GM23248 (cell line): ENCODE results near the gene B4GALT2. TPM values are rescaled to one million over a fixed set of nuclear protein-coding genes. Genes with fewer than 3 reads are reported as not detected.

Experiments used
- DNase-seq: peaks from one replicate; pipeline ENCODE4 v3.0.0-alpha.2; 2015
- H2AFZ ChIP-seq: fragments of 200-600 bp; sonication (generic); 2 replicates; pipeline ENCODE4 v1.6.1; 2016; ENCODE audit warnings: antibody characterized with exemption
- H3F3A ChIP-seq: fragments of 200-600 bp; sonication (generic); 2 replicates; pipeline ENCODE4 v1.6.1; 2016; ENCODE audit warnings: mild to moderate bottlenecking, antibody characterized with exemption, mixed run types; ENCODE audit not compliant: insufficient read depth
- H3K27ac ChIP-seq: fragments of 200-600 bp; sonication (generic); 2 replicates; pipeline ENCODE4 v1.5.1; 2016; ENCODE audit warnings: mild to moderate bottlenecking
- H3K27me3 ChIP-seq: fragments of 200-600 bp; sonication (generic); replicated peaks from 2 replicates; pipeline ENCODE4 v1.6.1; 2016; ENCODE audit warnings: mild to moderate bottlenecking; ENCODE audit not compliant: insufficient read depth
- H3K36me3 ChIP-seq: fragments of 200-600 bp; sonication (generic); 2 replicates; pipeline ENCODE4 v1.6.1; 2016; ENCODE audit warnings: low read depth, mild to moderate bottlenecking
- H3K4me1 ChIP-seq: fragments of 200-600 bp; sonication (generic); 2 replicates; pipeline ENCODE4 v1.6.1; 2016; ENCODE audit warnings: mild to moderate bottlenecking; ENCODE audit not compliant: insufficient read depth
- H3K4me2 ChIP-seq: fragments of 200-600 bp; sonication (generic); one replicate; pipeline ENCODE4 v1.6.1; 2016; ENCODE audit warnings: mild to moderate bottlenecking; ENCODE audit not compliant: unreplicated experiment
- H3K4me3 ChIP-seq: fragments of 200-600 bp; sonication (generic); 2 replicates; pipeline ENCODE4 v1.5.1; 2016; ENCODE audit warnings: mild to moderate bottlenecking
- H3K79me2 ChIP-seq: fragments of 200-600 bp; sonication (generic); 2 replicates; pipeline ENCODE4 v1.6.1; 2016; ENCODE audit warnings: mild to moderate bottlenecking; ENCODE audit not compliant: insufficient read depth
- H3K9ac ChIP-seq: fragments of 200-600 bp; sonication (generic); 2 replicates; pipeline ENCODE4 v1.6.1; 2016; ENCODE audit warnings: mild to moderate bottlenecking
- H3K9me2 ChIP-seq: fragments of 200-600 bp; sonication (generic); 2 replicates; pipeline ENCODE4 v1.6.1; 2016; ENCODE audit warnings: mixed run types, mild to moderate bottlenecking, moderate library complexity; ENCODE audit not compliant: insufficient read depth
- H3K9me3 ChIP-seq: fragments of 200-600 bp; sonication (generic); one replicate; pipeline ENCODE4 v1.6.1; 2017; ENCODE audit warnings: low read depth
- H4K20me1 ChIP-seq: fragments of 200-600 bp; sonication (generic); 2 replicates; pipeline ENCODE4 v1.6.0; 2016; ENCODE audit not compliant: insufficient read depth
- EZH2 ChIP-seq: fragments of 200-600 bp; sonication (generic); IDR thresholded peaks from 2 replicates; pipeline ENCODE4 v1.6.1; 2018; ENCODE audit warnings: antibody characterized with exemption, mild to moderate bottlenecking; ENCODE audit not compliant: insufficient read depth, poor library complexity, severe bottlenecking
- EZH2phosphoT487 ChIP-seq: fragments of 200-600 bp; sonication (generic); IDR thresholded peaks from 2 replicates; pipeline ENCODE4 v1.6.1; 2018; ENCODE audit warnings: antibody characterized with exemption, moderate library complexity, mild to moderate bottlenecking, low read depth; ENCODE audit not compliant: insufficient read depth
- WGBS, 2 experiments: methylation state at CpG; one replicate each; pipeline ENCODE4 v1.1.6; 2015 to 2017; ENCODE audit warnings: low lambda C conversion rate in 2 of 2, low coverage in 1 of 2; ENCODE audit errors: missing lambda C conversion rate in 2 of 2; 5-methylcytosine and 5-hydroxymethylcytosine counted together
- in situ Hi-C: fragments of 300-500 bp; cut with MboI; formaldehyde crosslinking; loops from 2 replicates; pipeline ENCODE4 v1.15.0; 2020
- polyA plus RNA-seq: library from polyadenylated mRNA; unstranded; fragments of >200 nt; fragmentation: Nextera tagmentation; extraction: Ambion mirVana; gene quantifications from 2 replicates; pipeline ENCODE4 v1.2.1, GENCODE V29; 2016
- total RNA-seq: library from RNA; depleted of rRNA; stranded (reverse); fragments of >200 nt; shearing (Covaris generic); gene quantifications from 2 replicates; pipeline ENCODE4 v1.2.3, GENCODE V29; 2014

Gene B4GALT2
- total and polyA plus RNA-seq, 2 experiments from 2014 or later, result 27.3 to 221 TPM

GRCh38 chr1:44002165-44002564, 23.2 kb downstream of the B4GALT2 start:
- in situ Hi-C loops, result no loop called here
- Histone ChIP-seq H3F3A (no peaks in the 10 kb centered on the region), H4K20me1 (no peaks in the 10 kb centered on the region), H3K9me2 (no peaks in the 10 kb centered on the region), H3K4me2 (no peak overlapping the region), H3K4me3 (no peak overlapping the region), H3K36me3 (peaks cover 3% of the 10 kb centered on the region; the same call in 1 of the 2 replicates), H3K27ac (no peak overlapping the region), H3K4me1 (0 out of 2 replicates have a peak, but pooled peaks cover 3% of the 10 kb centered on the region), H3K9me3 (no peaks in the 10 kb centered on the region), H2AFZ (no peak overlapping the region), H3K9ac (no peak overlapping the region), H3K79me2 (no peaks in the 10 kb centered on the region), H3K27me3 (no peaks in the 10 kb centered on the region)
- TF ChIP-seq EZH2 (no peak), EZH2phosphoT487 (no peak)
- DNase-seq, result no peak
- 74 to 79% methylated on average over 7 to 8 of the region's 8 CpGs for WGBS, 2 experiments

- in situ Hi-C loops, result no loop called here
- TF ChIP-seq EZH2phosphoT487 (no peak), EZH2 (no peak)
- WGBS, 2 experiments, result 65 to 79% methylated on average over 7 to 14 of the region's 14 CpGs
Observed at GRCh38 chr1:44002606-44003157, 23.7 kb downstream of the B4GALT2 start.

GRCh38 chr1:44008259-44008658, 29.2 kb downstream of the B4GALT2 start:
- Histone ChIP-seq H3K9me3 (no peaks in the 10 kb centered on the region), H3F3A (no peaks in the 10 kb centered on the region), H4K20me1 (no peaks in the 10 kb centered on the region), H3K79me2 (no peaks in the 10 kb centered on the region), H3K4me3 (no peak overlapping the region), H2AFZ (no peak overlapping the region), H3K9me2 (no peaks in the 10 kb centered on the region), H3K27ac (no peak overlapping the region), H3K4me1 (0 out of 2 replicates have a peak, but pooled peaks cover 3% of the 10 kb centered on the region), H3K36me3 (no peaks in the 10 kb centered on the region), H3K9ac (no peak overlapping the region), H3K4me2 (no peak overlapping the region), H3K27me3 (no peaks in the 10 kb centered on the region)
- in situ Hi-C loops, result no loop called here
- TF ChIP-seq EZH2 (no peak), EZH2phosphoT487 (no peak)
- no peak for DNase-seq
- WGBS, 2 experiments, result 94 to 98% methylated on average over 12 of the region's 12 CpGs

More at GRCh38 chr1:44002606-44003157, 23.7 kb downstream of the B4GALT2 start:
- Histone ChIP-seq H4K20me1 (no peaks in the 10 kb centered on the region), H3K36me3 (peaks cover 3% of the 10 kb centered on the region; the same call in 1 of the 2 replicates), H3K4me3 (no peak overlapping the region), H3K9ac (no peak overlapping the region), H3K4me1 (0 out of 2 replicates have a peak, but pooled peaks cover 3% of the 10 kb centered on the region), H2AFZ (no peak overlapping the region), H3F3A (no peaks in the 10 kb centered on the region), H3K79me2 (no peaks in the 10 kb centered on the region), H3K27me3 (no peaks in the 10 kb centered on the region), H3K9me2 (no peaks in the 10 kb centered on the region), H3K9me3 (no peaks in the 10 kb centered on the region), H3K4me2 (no peak overlapping the region), H3K27ac (no peak overlapping the region)
- DNase-seq, result no peak

- 85% methylated on average over 8 to 11 of the region's 11 CpGs for WGBS, 2 experiments
- Histone ChIP-seq H3F3A (no peaks in the 10 kb centered on the region), H4K20me1 (no peaks in the 10 kb centered on the region), H3K27me3 (no peaks in the 10 kb centered on the region), H3K9me2 (no peaks in the 10 kb centered on the region), H3K9ac (no peak overlapping the region), H3K79me2 (no peaks in the 10 kb centered on the region), H3K27ac (no peak overlapping the region), H3K36me3 (no peaks in the 10 kb centered on the region), H3K4me2 (no peak overlapping the region), H2AFZ (no peak overlapping the region), H3K4me1 (0 out of 2 replicates have a peak, but pooled peaks cover 1% of the 10 kb centered on the region), H3K4me3 (no peak overlapping the region), H3K9me3 (no peaks in the 10 kb centered on the region)
- TF ChIP-seq EZH2phosphoT487 (no peak), EZH2 (no peak)
- in situ Hi-C loops, result no loop called here
- DNase-seq, result no peak
Observed at GRCh38 chr1:44010935-44011471, 32.0 kb downstream of the B4GALT2 start.
